ENCODE results near the gene ANP32B.
"Not testable (repeated sequence)": the region's sequence is repeated elsewhere in the genome, so short reads cannot be mapped to it uniquely, and the experiment has no call there.

ANP32B gene

DNA sequence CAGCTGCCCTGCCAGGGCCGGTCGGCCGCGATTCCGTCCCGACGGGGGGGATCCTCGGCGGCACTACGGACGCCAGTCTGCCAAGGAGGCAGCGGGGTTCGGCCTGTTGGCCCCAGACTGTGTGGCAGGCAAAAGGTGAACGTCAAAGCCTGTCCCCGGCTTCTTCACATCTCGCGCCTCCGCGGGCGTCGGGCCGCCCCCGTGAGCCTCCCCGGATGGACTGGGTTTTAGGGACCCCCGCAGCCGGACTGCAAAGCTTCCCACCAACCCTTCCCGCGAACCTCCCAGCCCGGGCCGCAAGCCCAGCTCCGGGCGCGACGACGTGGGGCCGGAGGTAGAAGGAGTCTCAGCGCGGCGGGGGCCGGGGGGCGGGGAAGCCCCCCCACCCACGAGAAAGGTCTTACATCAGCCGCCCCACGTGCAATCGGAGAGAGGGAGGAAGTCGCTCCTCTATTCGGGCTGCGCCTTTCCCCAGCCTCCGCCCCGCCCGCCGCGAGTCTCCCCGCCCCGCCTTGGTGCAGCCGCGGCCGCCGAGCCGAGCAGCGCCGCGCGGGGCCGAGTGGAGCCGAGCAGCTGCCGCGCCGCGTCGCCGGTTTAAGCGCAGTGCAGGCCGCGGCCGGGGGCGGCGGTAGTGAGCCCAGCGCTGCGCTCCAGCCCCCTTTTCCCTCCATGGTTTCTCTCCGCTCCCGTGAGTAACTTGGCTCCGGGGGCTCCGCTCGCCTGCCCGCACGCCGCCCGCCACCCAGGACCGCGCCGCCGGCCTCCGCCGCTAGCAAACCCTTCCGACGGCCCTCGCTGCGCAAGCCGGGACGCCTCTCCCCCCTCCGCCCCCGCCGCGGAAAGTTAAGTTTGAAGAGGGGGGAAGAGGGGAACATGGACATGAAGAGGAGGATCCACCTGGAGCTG is at the start of gene ANP32B:
TSS of gene ANP32B (plus strand) at position 659 of the 906 bp plus-strand sequence. CDS start at position 874, 215 bp downstream.
- DNase-seq (ENCODE audit: low read depth) = no peak

DNA sequence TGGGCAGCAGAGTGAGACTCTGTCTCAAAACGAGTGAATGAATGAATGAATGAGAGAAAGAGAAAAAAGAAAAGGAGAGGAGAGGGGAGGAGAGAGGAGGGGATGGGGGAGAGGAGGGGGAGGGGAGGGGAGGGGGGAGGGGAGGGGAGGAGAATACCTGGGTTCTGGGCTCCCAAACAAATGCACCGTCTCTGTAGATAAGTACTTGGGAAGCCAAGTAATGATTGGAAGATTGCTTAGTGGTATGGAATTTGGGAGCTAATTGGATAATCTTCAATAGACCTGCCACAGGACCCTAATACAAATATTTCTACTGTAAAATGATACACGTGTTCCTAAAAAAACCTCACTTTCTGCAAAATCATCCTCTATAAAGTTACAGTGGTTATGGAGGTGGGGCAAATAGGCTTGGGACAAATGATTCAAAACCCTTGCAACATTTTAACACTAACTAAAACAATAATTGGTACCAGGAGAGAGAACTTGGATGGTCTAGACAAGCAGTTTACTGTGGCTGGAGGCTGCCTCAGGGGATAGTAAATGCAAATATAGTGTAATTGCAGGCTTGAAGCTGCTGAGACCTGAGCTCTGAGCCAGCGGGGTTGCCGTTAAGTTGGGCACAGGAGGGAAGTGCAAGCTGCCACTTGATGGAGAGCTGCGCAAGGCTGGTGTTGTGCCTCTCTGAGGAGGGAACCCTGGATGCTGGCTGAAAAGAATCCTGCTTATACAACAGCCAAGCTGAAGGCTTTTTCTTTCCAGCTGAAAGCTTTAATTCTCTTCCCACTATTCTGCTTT is 48.6 kb upstream of the ANP32B start:
- no peak for DNase-seq (ENCODE audit: low read depth)

DNA sequence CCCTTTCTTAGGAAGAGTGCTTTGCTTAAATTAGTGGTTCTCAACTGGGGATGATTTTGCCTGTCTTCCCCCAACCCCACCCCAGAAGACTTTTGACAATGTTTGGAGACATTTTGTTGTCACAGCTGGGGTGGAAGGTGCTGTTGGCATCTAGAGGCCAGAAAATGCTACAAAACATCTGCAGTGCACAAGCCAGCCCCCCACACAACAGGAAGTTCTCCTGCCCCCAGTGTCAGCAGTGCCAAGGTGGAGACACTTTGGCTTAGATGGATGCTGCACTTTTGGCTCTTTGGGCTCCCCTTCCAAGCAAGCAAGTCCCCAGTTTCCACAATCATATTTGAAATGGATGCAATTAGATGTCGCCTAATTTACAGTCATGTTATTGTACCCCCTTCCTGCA is 47.9 kb upstream of the ANP32B start:
- DNase-seq (ENCODE audit: low read depth) = no peak

DNA sequence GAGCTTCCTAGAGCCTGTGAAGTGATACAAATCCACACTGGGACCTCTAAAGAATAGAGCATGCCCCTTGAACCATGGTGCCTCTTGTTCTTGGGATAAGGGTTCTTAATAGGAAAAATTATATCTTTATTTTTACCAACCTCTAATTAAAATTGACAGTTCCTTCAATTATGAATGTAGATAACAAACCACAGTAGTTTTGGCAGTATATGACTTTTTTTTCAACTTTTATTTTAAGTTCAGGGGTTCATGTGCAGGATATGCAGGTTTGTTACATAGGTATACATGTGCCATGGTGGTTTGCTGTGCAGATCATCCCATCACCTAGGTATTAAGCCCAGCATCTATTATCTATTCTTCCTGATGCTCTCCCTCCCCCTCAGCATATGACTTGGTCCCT is 46.1 kb upstream of the ANP32B start:
- DNase-seq (ENCODE audit: low read depth) = no peak

DNA sequence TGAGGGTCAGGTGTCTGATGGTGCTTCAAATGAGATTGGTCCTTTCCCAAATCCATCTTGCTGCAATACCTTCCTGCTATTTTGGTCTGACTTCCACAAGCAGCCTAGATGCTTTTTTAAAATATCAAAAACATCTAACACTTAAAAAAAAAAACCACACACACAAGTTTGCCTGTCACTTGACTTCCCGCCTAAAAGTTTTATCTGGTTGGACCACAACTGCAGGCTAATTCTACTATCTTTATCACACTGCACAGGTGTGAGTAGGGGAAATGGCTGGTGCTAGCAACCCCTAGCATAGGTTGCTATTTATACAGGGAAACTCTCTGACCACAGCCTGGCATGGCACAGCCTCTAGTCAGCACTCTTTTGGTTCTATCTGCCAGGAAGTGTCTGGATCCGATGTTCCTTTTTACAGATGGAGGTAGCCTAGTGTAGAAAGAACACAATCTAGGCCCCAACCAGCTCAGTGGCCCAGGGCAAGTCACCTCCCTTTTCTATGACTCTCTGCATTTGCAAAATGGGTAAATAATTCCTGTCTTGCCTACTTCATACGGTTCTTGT is 45.0 kb upstream of the ANP32B start, which contains the start of gene HEMGN:
TSS of gene HEMGN (minus strand) at position 92 of the 564 bp plus-strand sequence. CDS start at position 56, 36 bp downstream.
- no peak for DNase-seq (ENCODE audit: low read depth)

DNA sequence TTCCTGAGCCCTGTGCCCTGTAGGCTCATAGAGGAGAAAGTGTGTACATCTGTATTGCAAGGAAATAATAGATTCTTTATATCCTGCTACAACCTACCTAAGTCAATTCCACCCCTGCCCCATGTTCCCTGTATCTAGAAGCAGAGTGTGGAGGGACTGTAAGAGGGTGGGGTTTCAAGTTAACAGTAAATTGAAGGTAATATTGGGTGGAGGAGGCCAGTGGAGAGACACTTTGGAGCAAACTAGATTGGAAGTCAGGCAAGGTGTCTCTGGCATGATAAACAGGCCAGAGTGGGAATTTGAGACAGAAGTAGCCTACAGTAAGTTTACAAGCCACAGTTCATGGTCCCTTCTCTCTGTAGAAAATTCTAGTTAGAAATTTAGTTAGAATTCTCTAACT is 42.9 kb upstream of the ANP32B start:
- DNase-seq (ENCODE audit: low read depth) = no peak

DNA sequence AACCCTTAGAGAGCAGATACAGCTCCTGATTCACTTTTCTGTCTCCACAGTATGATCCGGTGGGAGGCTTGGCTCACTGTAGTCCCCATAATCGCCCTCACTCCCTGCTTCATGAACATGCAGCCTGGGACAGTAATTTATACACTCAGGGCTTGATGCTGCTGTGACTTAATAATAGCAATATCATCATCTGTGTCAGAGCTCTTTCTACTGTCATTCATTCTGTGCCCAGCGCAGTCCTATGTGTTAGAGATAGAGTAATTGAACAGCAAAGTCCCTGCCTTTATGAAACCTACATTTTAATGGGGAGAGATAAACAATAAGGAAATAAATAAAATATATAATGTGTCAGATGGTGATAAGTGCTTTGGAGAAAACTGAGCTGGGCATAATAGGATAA is 42.4 kb upstream of the ANP32B start:
- DNase-seq (ENCODE audit: low read depth) = no peak

DNA sequence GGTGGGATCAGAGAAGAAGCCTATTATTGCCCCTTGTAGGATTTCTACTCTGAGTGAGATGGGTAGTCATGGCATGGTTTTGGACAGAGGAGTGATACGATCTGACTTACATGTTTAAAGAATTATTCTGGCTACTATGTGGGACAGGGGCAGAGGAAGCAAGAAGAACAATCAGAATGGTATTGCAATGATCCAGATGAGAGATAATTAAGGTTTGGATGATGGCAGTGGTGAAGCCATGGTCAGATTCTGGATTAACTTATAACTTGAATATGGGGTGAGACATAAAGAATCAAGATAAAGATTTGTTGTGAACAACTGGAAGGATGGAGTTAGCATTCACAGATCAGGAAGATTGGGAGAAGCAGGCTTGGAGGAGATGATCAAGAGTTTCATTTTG is 41.8 kb upstream of the ANP32B start:
- no peak for DNase-seq (ENCODE audit: low read depth)

DNA sequence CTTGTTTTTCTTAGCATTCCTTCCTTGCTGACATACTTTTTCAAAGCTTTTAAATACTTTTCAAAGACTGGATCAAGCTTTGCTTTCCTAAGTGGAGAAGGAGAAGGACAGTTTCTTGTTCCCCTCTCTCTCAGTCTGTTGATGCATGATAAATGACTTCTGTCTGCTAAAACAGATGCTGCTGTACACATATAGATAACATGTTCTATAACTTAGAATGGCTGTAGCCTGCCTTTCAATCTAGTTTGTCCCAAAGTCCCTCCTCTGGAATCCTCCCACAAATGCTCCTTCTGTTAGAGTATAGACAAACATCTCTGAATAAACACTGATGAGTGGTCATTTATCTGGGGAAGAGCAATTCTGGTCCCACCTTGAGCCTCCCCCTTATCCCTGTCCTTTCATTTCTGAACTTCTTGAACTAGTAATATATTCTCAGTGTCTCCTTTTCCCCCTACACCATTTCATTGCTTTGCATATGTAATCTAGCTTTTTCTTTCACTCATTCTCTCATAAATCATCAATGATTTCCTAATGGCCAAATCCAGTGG is 39.8 kb upstream of the ANP32B start:
- DNase-seq (ENCODE audit: low read depth) = no peak

DNA sequence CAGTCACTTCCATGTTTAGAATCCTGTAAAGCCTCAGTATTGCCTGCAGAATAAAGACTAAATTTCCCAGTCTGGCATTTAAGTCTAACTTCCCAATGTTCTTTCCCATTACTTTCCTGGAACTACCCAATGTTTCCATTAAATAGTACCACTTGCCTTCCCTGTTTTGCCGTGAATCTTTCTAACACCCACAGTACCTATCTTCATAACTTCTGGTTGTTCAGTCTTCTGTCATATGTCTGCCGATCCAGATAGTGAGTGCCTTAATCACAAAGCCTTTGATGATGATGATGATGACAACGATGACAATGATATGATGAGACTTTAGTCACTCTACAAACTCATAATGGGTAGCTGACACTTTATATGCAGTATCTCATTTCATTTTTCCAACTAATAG is 38.5 kb upstream of the ANP32B start:
- DNase-seq (ENCODE audit: low read depth) = no peak

DNA sequence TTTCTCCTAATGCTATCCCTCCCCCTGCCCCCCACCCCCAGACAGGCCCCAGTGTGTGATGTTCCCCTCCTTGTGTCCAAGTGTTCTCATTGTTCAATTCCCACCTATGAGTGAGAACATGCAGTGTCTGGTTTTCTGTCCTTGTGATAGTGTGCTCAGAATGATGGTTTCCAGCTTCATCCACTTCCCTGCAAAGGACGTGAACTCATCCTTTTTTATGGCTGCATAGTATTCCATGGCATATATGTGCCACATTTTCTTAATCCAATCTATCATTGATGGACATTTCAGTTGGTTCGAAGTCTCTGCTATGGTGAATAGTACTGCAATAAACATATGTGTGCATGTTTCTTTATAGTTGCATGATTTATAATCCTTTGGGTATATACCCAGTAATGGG is 37.7 kb upstream of the ANP32B start:
- not testable (repeated sequence) for DNase-seq (ENCODE audit: low read depth)

DNA sequence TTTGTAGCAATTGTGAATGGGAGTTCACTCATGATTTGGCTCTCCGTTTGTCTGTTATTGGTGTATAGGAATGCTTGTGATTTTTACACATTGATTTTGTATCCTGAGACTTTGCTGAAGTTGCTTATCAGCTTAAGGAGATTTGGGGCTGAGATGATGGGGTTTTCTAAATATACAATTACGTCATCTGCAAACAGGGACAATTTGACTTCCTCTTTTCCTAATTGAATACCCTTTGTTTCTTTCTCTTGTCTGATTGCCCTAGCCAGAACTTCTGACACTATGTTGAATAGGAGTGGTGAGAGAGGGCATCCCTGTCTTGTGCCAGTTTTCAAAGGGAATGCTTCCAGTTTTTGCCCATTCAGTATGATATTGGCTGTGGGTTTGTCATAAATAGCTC is 36.0 kb upstream of the ANP32B start:
- not testable (repeated sequence) for DNase-seq (ENCODE audit: low read depth)

DNA sequence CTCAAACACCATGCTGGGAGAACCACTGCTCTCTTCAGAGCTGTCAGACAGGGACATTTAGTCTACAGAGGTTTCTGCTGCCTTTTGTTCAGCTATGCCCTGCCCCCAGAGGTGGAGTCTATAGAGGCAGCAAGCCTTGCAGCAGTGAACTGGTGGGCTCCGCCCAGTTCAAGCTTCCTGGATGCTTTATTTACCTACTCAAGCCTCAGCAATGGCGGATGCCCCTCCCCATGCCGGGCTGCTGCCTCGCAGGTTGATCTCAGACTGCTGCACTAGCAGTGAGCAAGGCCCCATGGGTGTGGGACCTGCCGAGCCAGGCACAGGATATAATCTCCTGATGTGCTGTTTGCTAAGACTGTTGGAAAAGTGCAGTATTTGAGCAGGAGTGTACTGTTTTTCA is 32.3 kb upstream of the ANP32B start:
- DNase-seq (ENCODE audit: low read depth) = not testable (repeated sequence)

DNA sequence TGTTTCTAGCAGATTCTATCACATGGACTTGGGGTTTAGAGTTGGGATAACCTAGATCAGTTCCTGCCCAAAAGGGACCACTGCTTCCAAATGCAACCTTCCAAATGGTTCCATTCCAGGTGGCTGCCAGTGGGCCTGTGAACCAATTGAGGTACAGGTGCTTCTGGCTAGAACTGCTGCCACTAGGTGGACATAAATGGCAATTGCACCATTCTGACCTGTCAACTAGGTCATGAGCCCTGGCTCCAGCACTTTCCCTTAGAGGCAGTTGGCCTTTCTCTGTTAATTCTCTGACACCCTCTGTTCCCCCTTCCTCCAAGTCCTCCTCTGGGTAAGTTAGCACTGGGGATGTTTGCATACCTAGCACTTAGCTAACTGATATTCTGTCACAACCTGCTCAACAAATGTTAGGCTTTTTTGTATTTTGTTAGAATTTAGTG is 28.6 kb upstream of the ANP32B start:
- peak; percentile 7 for DNase-seq (ENCODE audit: low read depth)

DNA sequence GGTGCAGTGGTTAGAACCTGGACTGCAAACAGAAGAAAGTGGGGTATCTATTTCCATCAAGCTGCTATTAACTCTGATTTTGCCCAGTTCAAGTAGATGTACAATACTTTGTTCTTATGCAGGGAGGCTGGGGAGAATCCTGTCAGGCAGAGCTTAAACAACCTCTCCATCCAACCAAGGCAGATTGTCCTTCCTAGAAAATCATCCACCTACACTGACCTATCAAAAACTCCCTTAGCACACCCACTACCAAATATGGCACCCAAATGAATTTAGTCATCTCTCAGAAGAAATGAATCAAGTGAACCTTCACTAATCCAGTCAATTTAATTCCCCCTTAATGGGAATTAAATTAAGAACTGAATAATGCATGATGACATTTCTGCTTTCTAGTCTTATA is 26.8 kb upstream of the ANP32B start:
- no peak for DNase-seq (ENCODE audit: low read depth)

DNA sequence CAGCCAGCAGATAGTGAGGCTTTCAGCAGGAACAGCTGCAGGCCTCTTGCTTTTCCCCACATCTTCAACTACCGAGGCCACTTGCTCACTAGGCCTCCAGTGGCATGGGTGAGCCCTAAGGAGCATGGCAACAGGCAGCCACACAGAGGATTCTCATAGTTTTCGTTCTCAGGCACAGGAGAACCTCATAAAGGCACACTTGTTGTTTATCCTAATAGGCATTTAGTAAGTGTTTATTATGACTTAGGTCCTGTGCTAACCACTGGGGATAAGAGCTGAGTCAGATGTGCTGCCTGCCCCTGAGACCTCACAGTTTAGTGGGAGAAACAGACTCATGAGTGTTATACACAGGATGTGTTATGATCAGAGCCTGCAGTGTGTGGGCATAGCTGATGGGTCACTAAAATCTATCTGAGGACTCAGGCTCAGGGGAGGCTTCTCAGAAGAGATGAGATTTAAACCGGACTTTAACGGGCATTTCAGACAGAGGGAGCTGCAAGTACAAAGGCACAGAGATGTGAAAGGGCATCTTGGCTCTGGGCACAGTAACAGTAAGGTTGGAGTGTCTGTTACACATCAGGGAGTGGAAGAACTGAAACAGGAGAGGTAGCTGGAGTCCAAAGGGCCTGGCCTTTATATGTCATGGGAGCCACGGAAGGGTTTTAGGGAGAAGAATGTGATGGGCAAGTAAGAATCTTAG is 24.2 kb upstream of the ANP32B start:
- no peak for DNase-seq (ENCODE audit: low read depth)

DNA sequence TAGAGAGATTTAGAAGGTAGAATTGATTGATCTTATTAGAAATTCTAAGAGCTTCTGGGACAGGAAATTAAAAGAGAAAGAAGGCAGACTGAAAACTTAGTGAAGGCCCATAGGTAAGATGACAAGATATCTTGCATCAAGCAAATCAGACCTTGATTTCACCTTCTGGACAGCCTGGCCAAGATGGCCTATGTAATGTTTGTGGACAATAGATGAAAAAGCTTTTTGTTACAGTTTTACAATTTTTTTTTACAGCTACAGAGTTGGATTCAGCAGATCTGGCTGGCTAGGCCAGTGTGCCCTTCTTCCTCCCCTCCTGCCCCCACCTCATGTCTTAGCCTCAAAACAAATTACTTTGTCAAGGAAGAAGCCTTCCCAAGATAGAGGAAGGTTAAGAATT is 23.6 kb upstream of the ANP32B start:
- no peak for DNase-seq (ENCODE audit: low read depth)

DNA sequence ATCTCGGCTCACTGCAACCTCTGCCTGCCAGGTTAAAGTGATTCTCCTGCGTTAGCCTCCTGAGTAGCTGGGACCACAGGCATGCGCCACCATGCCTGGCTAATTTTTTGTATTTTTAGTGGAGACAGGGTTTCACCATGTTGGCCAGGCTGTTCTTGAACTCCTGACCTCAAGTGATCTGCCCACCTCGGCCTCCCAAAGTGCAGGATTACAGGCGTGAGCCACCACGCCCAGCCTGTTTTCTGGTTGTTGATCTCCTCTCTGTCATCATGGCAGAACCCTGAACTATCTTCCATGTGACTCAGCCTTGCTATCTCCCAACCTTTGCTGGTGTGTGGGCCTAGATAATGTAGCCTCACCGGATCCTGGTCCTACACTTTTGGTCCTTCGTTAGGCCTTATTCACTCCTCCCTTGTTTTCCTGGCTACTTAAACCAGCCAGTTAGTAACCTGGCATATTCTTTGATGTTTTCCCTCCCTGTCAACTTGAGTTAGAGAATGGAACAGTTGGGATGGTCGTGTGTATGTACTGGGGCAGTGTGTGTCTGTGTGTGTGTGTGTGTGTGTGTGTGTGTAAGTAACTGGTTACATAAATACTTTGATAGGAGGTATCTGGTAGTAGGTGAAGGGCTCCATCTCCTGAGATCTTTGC is 22.3 kb upstream of the ANP32B start:
- DNase-seq (ENCODE audit: low read depth) = not testable (repeated sequence)

DNA sequence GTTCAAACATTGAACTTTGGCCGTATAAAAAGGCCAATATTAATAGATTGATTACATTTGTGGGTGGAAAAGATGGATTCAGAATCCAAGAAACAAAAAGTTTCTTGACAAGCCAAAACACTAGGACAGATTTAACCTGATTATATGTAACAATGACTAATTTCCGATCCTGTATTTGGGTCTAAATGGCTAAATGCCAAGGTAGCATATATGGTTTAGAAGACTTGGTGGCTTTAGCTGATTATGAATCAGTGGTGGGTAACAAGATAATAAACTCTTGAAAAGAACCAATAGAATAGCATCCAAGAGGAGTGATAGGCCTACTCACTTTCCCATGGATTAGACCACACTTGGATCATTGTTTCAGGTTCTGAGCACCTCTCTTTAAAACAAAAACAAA is 21.8 kb upstream of the ANP32B start:
- DNase-seq (ENCODE audit: low read depth) = no peak

DNA sequence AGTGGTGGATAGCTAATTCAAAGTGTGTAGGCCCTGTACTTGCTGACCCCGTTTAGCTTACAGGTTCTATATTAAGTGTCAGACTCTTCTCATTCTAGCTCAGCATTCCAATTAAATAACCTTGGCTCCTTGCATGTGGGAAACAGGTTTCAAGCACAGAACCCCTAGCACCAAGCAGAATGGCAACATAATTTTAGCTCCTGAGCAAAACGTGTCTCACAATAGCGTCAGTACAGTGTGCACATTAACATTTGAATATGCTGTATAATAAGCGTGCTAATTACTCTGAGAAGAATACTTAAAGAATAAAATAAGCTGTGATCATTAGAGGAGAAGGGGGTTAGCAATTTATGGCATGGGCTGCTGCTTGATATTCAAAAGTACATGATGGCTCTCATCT is 21.0 kb upstream of the ANP32B start:
- no peak for DNase-seq (ENCODE audit: low read depth)

DNA sequence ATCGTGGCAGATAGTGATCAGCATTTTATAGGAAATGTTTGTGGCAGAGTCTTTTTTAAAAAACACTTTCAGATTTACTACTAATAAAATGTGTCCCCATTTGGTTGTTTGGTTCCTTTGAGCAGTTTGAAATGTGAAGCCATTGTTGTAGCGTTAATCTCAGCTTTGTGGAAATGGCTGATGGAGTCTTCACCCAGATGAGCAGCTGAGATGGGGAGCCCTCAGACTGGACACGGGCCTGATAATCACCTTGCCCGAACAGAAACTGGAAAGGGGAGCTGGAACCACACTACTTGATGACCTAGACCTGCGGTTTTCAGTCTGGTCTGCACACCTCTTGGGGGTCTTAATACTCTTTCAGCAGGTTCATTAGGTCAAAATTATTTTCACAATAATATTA is 20.6 kb upstream of the ANP32B start:
- no peak for DNase-seq (ENCODE audit: low read depth)

All from HS-27A (cell line).